AG04449 (cell line): ENCODE measurements around the gene MLX.
"Not testable (repeated sequence)": the region's sequence is repeated elsewhere in the genome, so short reads cannot be mapped to it uniquely, and the experiment has no call there.

Experiments used
- CTCF ChIA-PET: fragments of 350-600 bp; formaldehyde crosslinking; extraction: SDS; loops from one replicate; lab custom pipeline; 2021; ENCODE audit warnings: antibody characterized with exemption; lab: Yijun Ruan, JAX
- POLR2A ChIA-PET: fragments of 400-600, 350-600 bp; formaldehyde crosslinking; extraction: SDS; loops from one replicate; lab custom pipeline; 2020; ENCODE audit warnings: antibody characterized with exemption, inconsistent platforms; lab: Yijun Ruan, JAX
- DNase-seq: peaks from one replicate; pipeline ENCODE4 v3.0.0-alpha.2; 2010; ENCODE audit warnings: low read depth, low spot score
- H3K4me3 ChIP-seq: 2 replicates; pipeline ENCODE4 v1.5.1; 2011; ENCODE audit warnings: low read depth, mild to moderate bottlenecking, control low read depth, low read length
- CTCF ChIP-seq: IDR thresholded peaks from one replicate; pipeline ENCODE4 v1.5.1; 2011; ENCODE audit warnings: mild to moderate bottlenecking, moderate library complexity, low read length, control low read depth, inconsistent platforms; ENCODE audit not compliant: insufficient read depth; ENCODE audit errors: missing control alignments

Gene MLX

GRCh38 chr17:42617956-42618431 is 51.1 kb downstream of the MLX start:
- TF ChIP-seq CTCF = no peak
- ChIA-PET POLR2A (interaction anchor here (2.4 kb wide), 1 partner anchor 9 kb away, joined by 11 read pairs; the partner anchor contains the start of genes RETREG3 and TUBG1), CTCF (interaction anchor here (1.4 kb wide), 1 partner anchor 36 kb away, joined by 4 read pairs; no protein-coding TSS in a partner anchor)
- no peak overlapping the region for H3K4me3 ChIP-seq
- DNase-seq = no peak

GRCh38 chr17:42618442-42619150 is 51.7 kb downstream of the MLX start:
- ChIA-PET CTCF (interaction anchor here (1.0 to 1.4 kb wide), 2 partner anchors 9 to 36 kb away, joined by 4 to 5 read pairs; partner anchors contain the start of genes RETREG3 and TUBG1), POLR2A (interaction anchor here (2.4 kb wide), 1 partner anchor 9 kb away, joined by 11 read pairs; the partner anchor contains the start of genes RETREG3 and TUBG1)
- TF ChIP-seq CTCF = no peak
- no peak for DNase-seq
- no peak overlapping the region for H3K4me3 ChIP-seq

- POLR2A ChIA-PET, CTCF ChIA-PET, DNase-seq, H3K4me3 ChIP-seq: not testable (repeated sequence)
Observed at GRCh38 chr17:42621987-42622386, 55.1 kb downstream of the MLX start.
